NOMO-1 treated with DMSO at 0.1 percent for 48 hours (cell line): ENCODE results near the gene PRR22.
"Not testable (repeated sequence)": the region's sequence is repeated elsewhere in the genome, so short reads cannot be mapped to it uniquely, and the experiment has no call there.

Source experiments
- DNase-seq: peaks from one replicate; lab custom pipeline; 2025; ENCODE audit not compliant: unreplicated experiment; lab: John Stamatoyannopoulos, UW

PRR22 gene

GRCh38 chr19:5792224-5792623, 7.7 kb upstream of the PRR22 start:
- no peak for DNase-seq

GRCh38 chr19:5790559-5791520, 6.3 kb upstream of the PRR22 start, which contains the start of gene DUS3L:
Gene DUS3L, minus strand, starts transcription at chr19:5791163. Its CDS starts 22 bp downstream, at chr19:5791141.
- DNase-seq = peak; percentile 96

- DNase-seq = no peak
Measured at GRCh38 chr19:5789886-5790558, 5.5 kb upstream of the PRR22 start.

- no peak for DNase-seq
Measured at GRCh38 chr19:5789351-5789761, 4.8 kb upstream of the PRR22 start.

GRCh38 chr19:5788422-5788821, 3.9 kb upstream of the PRR22 start:
- no peak for DNase-seq

- no peak for DNase-seq
Measured at GRCh38 chr19:5787409-5788182, 3.0 kb upstream of the PRR22 start.

- no peak for DNase-seq
Measured at GRCh38 chr19:5786593-5787408, 2.3 kb upstream of the PRR22 start.

- no peak for DNase-seq
Measured at GRCh38 chr19:5785423-5785822, 877 bp upstream of the PRR22 start.

GRCh38 chr19:5782945-5783919, 1.3 kb downstream of the PRR22 start:
- no peak for DNase-seq

- no peak for DNase-seq
Measured at GRCh38 chr19:5782322-5782721, 2.2 kb downstream of the PRR22 start.

GRCh38 chr19:5780916-5781315, 3.6 kb downstream of the PRR22 start:
- not testable (repeated sequence) for DNase-seq

- no peak for DNase-seq
Measured at GRCh38 chr19:5778402-5778801, 6.1 kb downstream of the PRR22 start.

- no peak for DNase-seq
Measured at GRCh38 chr19:5775668-5776309, 8.8 kb downstream of the PRR22 start.

- no peak for DNase-seq
Measured at GRCh38 chr19:5774921-5775320, 9.6 kb downstream of the PRR22 start.

- no peak for DNase-seq
Measured at GRCh38 chr19:5773276-5773675, 11.3 kb downstream of the PRR22 start.

- DNase-seq = no peak
Measured at GRCh38 chr19:5772416-5772815, 12.1 kb downstream of the PRR22 start.

GRCh38 chr19:5767949-5768348, 16.6 kb downstream of the PRR22 start:
- no peak for DNase-seq

GRCh38 chr19:5765220-5765619, 19.3 kb downstream of the PRR22 start:
- DNase-seq = no peak
